Neural cell (in vitro differentiated cells): ENCODE results near the gene RBM14. TPM values are rescaled to one million over a fixed set of nuclear protein-coding genes. Genes with fewer than 3 reads are reported as not detected.

Experiments used
- H2AFZ ChIP-seq: fragments of 200-600, 300-800 bp; sonication (generic), shearing (Covaris generic); 2 replicates; pipeline ENCODE4 v1.6.0; 2014; ENCODE audit warnings: low read depth, mild to moderate bottlenecking, antibody characterized with exemption, low read length, moderate library complexity
- H3F3A ChIP-seq: fragments of 200-600 bp; shearing (Covaris generic); 2 replicates; pipeline ENCODE4 v1.6.1; 2016; ENCODE audit warnings: mild to moderate bottlenecking, moderate library complexity, mixed read lengths, antibody characterized with exemption, low read length; ENCODE audit not compliant: insufficient read depth, poor library complexity, severe bottlenecking
- H3K27ac ChIP-seq: fragments of 200-600, 300-800 bp; sonication (generic), shearing (Covaris generic); 2 replicates; pipeline ENCODE4 v1.5.1; 2014; ENCODE audit warnings: mild to moderate bottlenecking, low read length, moderate library complexity
- H3K27me3 ChIP-seq: fragments of 300-800, 200-600 bp; sonication (generic), shearing (Covaris generic); 2 replicates; pipeline ENCODE4 v1.6.0; 2014; ENCODE audit warnings: mild to moderate bottlenecking, low read depth, low read length, moderate library complexity; ENCODE audit not compliant: insufficient read depth
- H3K36me3 ChIP-seq: fragments of 300-800, 200-600 bp; sonication (generic), shearing (Covaris generic); 2 replicates; pipeline ENCODE4 v1.5.1; 2014; ENCODE audit warnings: mild to moderate bottlenecking, antibody characterized with exemption, low read length, moderate library complexity; ENCODE audit not compliant: insufficient read depth
- H3K4me2 ChIP-seq: fragments of 300-800, 200-600 bp; sonication (generic), shearing (Covaris generic); 2 replicates; pipeline ENCODE4 v1.6.0; 2014; ENCODE audit warnings: mild to moderate bottlenecking, low read length
- H3K4me3 ChIP-seq: fragments of 300-800, 200-600 bp; sonication (generic), shearing (Covaris generic); 2 replicates; pipeline ENCODE4 v1.5.1; 2014; ENCODE audit warnings: mild to moderate bottlenecking, low read length, moderate library complexity
- H3K79me2 ChIP-seq: fragments of 200-600 bp; shearing (Covaris generic); replicated peaks from 2 replicates; pipeline ENCODE4 v1.6.0; 2014; ENCODE audit warnings: mild to moderate bottlenecking, low read length, moderate library complexity; ENCODE audit not compliant: insufficient read depth
- H3K9ac ChIP-seq: fragments of 300-800, 200-600 bp; sonication (generic), shearing (Covaris generic); 2 replicates; pipeline ENCODE4 v1.6.1; 2016; ENCODE audit warnings: mild to moderate bottlenecking, low read length, mixed read lengths
- H3K9me2 ChIP-seq: fragments of 200-600 bp; shearing (Covaris generic); 2 replicates; pipeline ENCODE4 v1.6.1; 2016; ENCODE audit warnings: mild to moderate bottlenecking, low read length, mixed read lengths; ENCODE audit not compliant: insufficient read depth
- H3K9me3 ChIP-seq: fragments of 200-600, 300-800 bp; sonication (generic), shearing (Covaris generic); 2 replicates; pipeline ENCODE4 v1.6.1; 2016; ENCODE audit warnings: mild to moderate bottlenecking, mixed run types, low read length, moderate library complexity, mixed read lengths
- H4K20me1 ChIP-seq: fragments of 200-600 bp; shearing (Covaris generic); 2 replicates; pipeline ENCODE4 v1.6.1; 2016; ENCODE audit warnings: mild to moderate bottlenecking, mixed run types; ENCODE audit not compliant: insufficient read depth
- CTCF ChIP-seq: fragments of 450-650 bp; IDR thresholded peaks from 2 replicates; pipeline ENCODE4 v1.5.1; 2014; ENCODE audit warnings: antibody characterized with exemption, mild to moderate bottlenecking, moderate library complexity; ENCODE audit not compliant: poor library complexity, severe bottlenecking
- EP300 ChIP-seq: fragments of 450-650 bp; conservative IDR thresholded peaks from 2 replicates; pipeline ENCODE4 v1.6.1; 2014; ENCODE audit warnings: antibody characterized with exemption, mild to moderate bottlenecking, moderate library complexity; ENCODE audit not compliant: poor library complexity, severe bottlenecking
- EZH2 ChIP-seq: fragments of 200-600, 300-800 bp; shearing (Covaris generic), sonication (generic); IDR thresholded peaks from 2 replicates; pipeline ENCODE4 v1.6.1; 2014; ENCODE audit warnings: antibody characterized with exemption, low read length, borderline replicate concordance, mild to moderate bottlenecking; ENCODE audit not compliant: insufficient read depth, poor library complexity, severe bottlenecking
- MXI1 ChIP-seq: fragments of 450-650 bp; conservative IDR thresholded peaks from 2 replicates; pipeline ENCODE4 v1.6.1; 2014; ENCODE audit warnings: antibody characterized with exemption, mild to moderate bottlenecking; ENCODE audit not compliant: poor library complexity, severe bottlenecking
- POLR2AphosphoS5 ChIP-seq: IDR thresholded peaks from 2 replicates; pipeline ENCODE4 v1.6.1; 2012
- RAD21 ChIP-seq: fragments of 450-650 bp; conservative IDR thresholded peaks from 2 replicates; pipeline ENCODE4 v1.6.1; 2014; ENCODE audit warnings: antibody characterized with exemption, mild to moderate bottlenecking, moderate library complexity
- REST ChIP-seq: IDR thresholded peaks from 2 replicates; pipeline ENCODE4 v1.6.1; 2012; ENCODE audit warnings: borderline replicate concordance
- SMC3 ChIP-seq: fragments of 450-650 bp; conservative IDR thresholded peaks from 2 replicates; pipeline ENCODE4 v1.6.1; 2014; ENCODE audit warnings: antibody characterized with exemption, mild to moderate bottlenecking, moderate library complexity; ENCODE audit not compliant: poor library complexity
- TAF1 ChIP-seq: IDR thresholded peaks from 2 replicates; pipeline ENCODE4 v1.6.1; 2012; ENCODE audit warnings: low read depth
- polyA plus RNA-seq: library from polyadenylated mRNA; depleted of rRNA; stranded (reverse); fragments of >200 nt; gene quantifications from 2 replicates; pipeline ENCODE4 v1.2.3, GENCODE V29; 2014

RBM14 gene
- polyA plus RNA-seq, 1 donor from 2014 or later = 43.0 TPM

GRCh38 chr11:66628061-66628603 is 11.7 kb downstream of the RBM14 start:
- Histone ChIP-seq H3K9me2 (no peaks in the 10 kb centered on the region), H3K27ac (no peak overlapping the region), H3K36me3 (peaks cover 21% of the 10 kb centered on the region), H3K79me2 (peaks cover 43% of the 10 kb centered on the region), H3K4me3 (no peak overlapping the region), H3F3A (no peaks in the 10 kb centered on the region), H3K4me2 (no peak overlapping the region), H2AFZ (no peak overlapping the region), H3K9me3 (no peaks in the 10 kb centered on the region), H4K20me1 (peaks cover 22% of the 10 kb centered on the region), H3K27me3 (no peaks in the 10 kb centered on the region), H3K9ac (no peak overlapping the region)
- TF ChIP-seq POLR2AphosphoS5 (no peak), EZH2 (no peak), EP300 (no peak), TAF1 (no peak), SMC3 (no peak), RAD21 (no peak), CTCF (no peak), MXI1 (no peak), REST (no peak)

GRCh38 chr11:66629356-66629755 is 12.9 kb downstream of the RBM14 start:
- no peak overlapping the region for H3K9ac ChIP-seq
- peaks cover 11% of the 10 kb centered on the region for H4K20me1 ChIP-seq
- TF ChIP-seq RAD21 (no peak), MXI1 (no peak), EP300 (no peak), POLR2AphosphoS5 (no peak), REST (no peak), TAF1 (no peak), SMC3 (no peak), CTCF (no peak), EZH2 (no peak)
- no peak overlapping the region for H2AFZ ChIP-seq
- no peaks in the 10 kb centered on the region for H3F3A ChIP-seq
- no peak overlapping the region for H3K4me2 ChIP-seq
- H3K27ac ChIP-seq = no peak overlapping the region
- H3K4me3 ChIP-seq = no peak overlapping the region
- peaks cover 21% of the 10 kb centered on the region for H3K36me3 ChIP-seq
- no peaks in the 10 kb centered on the region for H3K9me2 ChIP-seq
- no peaks in the 10 kb centered on the region for H3K9me3 ChIP-seq
- peaks cover 32% of the 10 kb centered on the region for H3K79me2 ChIP-seq
- H3K27me3 ChIP-seq = no peaks in the 10 kb centered on the region
